ENCODE data around the gene QRICH2. TPM values are rescaled to one million over a fixed set of nuclear protein-coding genes. Genes with fewer than 3 reads are reported as not detected.
A peak's percentile ranks its signal among the peaks of the same experiment; 100 is the strongest.
"Not testable (repeated sequence)": the region's sequence is repeated elsewhere in the genome, so short reads cannot be mapped to it uniquely, and the experiment has no call there.

Gene QRICH2
- total and polyA plus RNA-seq, 2 donors = 2.4 to 3.2 TPM

DNA sequence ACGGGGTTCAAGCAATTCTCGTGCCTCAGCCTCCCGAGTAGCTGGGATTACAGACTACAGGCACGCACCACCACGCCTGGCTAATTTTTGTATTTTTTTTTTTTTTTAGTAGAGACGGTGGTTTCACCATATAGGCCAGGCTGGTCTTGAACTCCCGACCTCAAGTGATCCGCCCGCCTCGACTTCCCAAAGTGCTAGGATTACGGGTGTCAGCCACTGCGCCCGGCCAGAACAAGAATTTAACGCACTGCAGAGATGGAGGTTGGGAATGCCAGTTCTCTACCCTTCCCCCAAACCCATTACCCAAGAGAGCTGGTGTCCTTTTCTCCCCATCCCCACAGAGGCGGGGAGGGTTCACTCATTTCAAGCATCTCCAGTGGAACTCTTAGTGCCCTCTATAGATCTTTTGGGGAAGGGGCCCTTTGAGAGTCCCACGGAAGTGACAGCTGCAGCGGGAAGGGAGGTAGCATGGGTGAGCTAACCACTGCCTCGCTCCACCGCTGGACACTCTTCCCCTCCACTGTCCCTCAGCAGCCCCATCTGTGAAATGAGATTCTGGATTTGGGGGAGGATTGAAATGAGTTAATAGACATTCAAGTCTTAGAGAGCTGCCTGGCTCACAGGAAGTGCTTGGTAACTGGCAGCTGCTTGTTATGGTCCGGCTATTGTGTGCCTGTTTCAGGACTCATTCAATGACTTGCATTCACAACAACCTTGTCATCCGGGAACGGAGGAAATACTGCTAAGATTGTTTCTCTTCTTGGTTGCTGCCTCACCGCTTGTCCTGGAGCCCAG lies 46.5 kb downstream of the QRICH2 start:
- DNase-seq (ENCODE audit: extremely low spot score) = no peak
- WGBS = 81% methylated on average over 23 of the region's 23 CpGs
- no peaks in the 10 kb centered on the region for H3K36me3 ChIP-seq (ENCODE audit: insufficient read depth)

GRCh38 chr17:76260669-76261068 lies 47.4 kb downstream of the QRICH2 start:
- Histone ChIP-seq H3K4me3 (ENCODE audit: low read depth, low read length) (no peak overlapping the region), H3K4me1 (ENCODE audit: insufficient read depth) (no peaks in the 10 kb centered on the region), H3K27ac (ENCODE audit: low read depth) (no peak overlapping the region), H3K36me3 (ENCODE audit: insufficient read depth) (no peaks in the 10 kb centered on the region)
- no peak for DNase-seq (ENCODE audit: extremely low spot score)
- 71% methylated on average over 5 of the region's 5 CpGs for WGBS

More for the DNA sequence above, 46.5 kb downstream of the QRICH2 start:
- no peaks in the 10 kb centered on the region for H3K4me1 ChIP-seq (ENCODE audit: insufficient read depth)
- H3K27ac ChIP-seq (ENCODE audit: low read depth) = no peak overlapping the region
- H3K4me3 ChIP-seq (ENCODE audit: low read depth, low read length) = no peak overlapping the region

DNA sequence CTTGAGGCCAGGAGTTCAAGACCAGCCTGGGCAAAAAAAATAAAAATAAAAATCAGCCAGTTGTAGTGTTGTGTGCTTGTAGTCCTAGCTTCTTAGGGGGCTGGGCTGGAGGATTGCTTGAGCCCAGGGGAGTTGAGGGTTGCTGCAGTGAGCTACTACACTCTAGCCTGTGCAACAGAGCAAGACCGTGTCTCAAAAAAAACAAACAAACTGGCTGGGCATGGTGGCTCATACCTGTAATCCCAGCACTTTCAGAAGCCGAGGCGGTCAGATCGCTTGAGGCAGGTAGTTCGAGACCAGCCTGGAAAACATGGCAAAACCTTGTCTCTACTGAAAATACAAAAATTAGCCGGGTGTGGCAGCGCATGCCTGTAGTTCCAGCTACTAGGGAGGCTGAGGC lies 47.9 kb downstream of the QRICH2 start:
- Histone ChIP-seq H3K4me1 (ENCODE audit: insufficient read depth) (no peaks in the 10 kb centered on the region), H3K36me3 (ENCODE audit: insufficient read depth) (no peaks in the 10 kb centered on the region), H3K27ac (ENCODE audit: low read depth) (no peak overlapping the region), H3K4me3 (ENCODE audit: low read depth, low read length) (no peak overlapping the region)
- WGBS = 86% methylated on average over 7 of the region's 7 CpGs
- DNase-seq (ENCODE audit: extremely low spot score) = no peak

DNA sequence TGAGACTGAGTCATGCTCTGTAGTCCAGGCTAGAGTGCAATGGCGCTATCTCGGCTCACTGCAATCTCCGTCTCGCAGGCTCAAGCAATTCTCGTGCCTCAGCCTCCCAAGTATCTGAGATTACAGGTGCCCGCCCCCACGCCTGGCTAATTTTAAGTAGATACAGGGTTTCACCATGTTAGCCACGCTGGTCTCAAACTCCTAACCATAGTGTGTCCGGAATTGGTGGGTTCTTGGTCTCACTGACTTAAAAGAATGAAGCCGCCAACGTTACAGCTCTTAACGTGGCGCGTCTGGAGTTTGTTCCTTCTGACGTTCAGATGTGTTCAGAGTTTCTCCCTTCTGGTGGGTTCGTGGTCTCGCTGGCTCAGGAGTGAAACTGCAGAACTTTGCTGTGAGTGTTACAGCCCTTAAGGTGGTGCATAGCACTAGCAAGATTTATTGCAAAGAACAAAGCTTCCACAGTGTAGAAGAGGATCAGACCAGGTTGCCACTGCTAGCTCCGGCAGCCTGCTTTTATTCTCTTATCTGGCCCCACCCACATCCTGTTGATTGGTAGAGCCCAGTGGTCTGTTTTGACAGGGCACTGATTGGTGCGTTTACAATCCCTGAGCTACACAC lies 51.5 kb downstream of the QRICH2 start:
- H3K4me1 ChIP-seq (ENCODE audit: insufficient read depth); DNase-seq (ENCODE audit: extremely low spot score); H3K36me3 ChIP-seq (ENCODE audit: insufficient read depth); H3K4me3 ChIP-seq (ENCODE audit: low read depth, low read length); H3K27ac ChIP-seq (ENCODE audit: low read depth): not testable (repeated sequence)
- WGBS = 81% methylated on average over 19 of the region's 19 CpGs

- no peaks in the 10 kb centered on the region for H3K36me3 ChIP-seq (ENCODE audit: insufficient read depth)
- H3K4me3 ChIP-seq (ENCODE audit: low read depth, low read length) = no peak overlapping the region
- H3K27ac ChIP-seq (ENCODE audit: low read depth) = no peak overlapping the region
- no peaks in the 10 kb centered on the region for H3K4me1 ChIP-seq (ENCODE audit: insufficient read depth)
- WGBS = 67% methylated on average over 6 of the region's 6 CpGs
- no peak for DNase-seq (ENCODE audit: extremely low spot score)
These were observed 52.2 kb downstream of the QRICH2 start for GRCh38 chr17:76255801-76256429.

DNA sequence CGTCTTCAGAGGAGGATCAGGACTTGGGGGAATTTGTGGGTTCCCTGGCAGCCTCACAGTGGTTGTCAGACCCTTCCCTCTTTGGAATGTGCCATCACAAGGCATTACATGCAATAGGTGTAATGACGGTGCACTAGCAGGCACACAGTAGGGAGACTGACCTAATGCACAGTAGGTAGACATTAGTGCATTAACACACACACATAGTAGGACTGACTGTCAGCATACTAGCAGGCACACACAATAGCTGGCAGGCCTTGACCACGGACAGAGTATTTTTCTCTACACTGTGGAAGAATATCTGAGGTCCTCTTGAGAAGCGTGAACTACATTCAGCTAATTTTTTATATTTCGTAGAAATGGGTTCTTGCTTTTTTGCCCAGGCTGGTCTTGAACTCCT lies 53.8 kb downstream of the QRICH2 start:
- Histone ChIP-seq H3K4me1 (ENCODE audit: insufficient read depth) (no peaks in the 10 kb centered on the region), H3K27ac (ENCODE audit: low read depth) (no peak overlapping the region), H3K4me3 (ENCODE audit: low read depth, low read length) (no peak overlapping the region), H3K36me3 (ENCODE audit: insufficient read depth) (no peaks in the 10 kb centered on the region)
- no peak for DNase-seq (ENCODE audit: extremely low spot score)
- WGBS = 81% methylated on average over 5 of the region's 5 CpGs

DNA sequence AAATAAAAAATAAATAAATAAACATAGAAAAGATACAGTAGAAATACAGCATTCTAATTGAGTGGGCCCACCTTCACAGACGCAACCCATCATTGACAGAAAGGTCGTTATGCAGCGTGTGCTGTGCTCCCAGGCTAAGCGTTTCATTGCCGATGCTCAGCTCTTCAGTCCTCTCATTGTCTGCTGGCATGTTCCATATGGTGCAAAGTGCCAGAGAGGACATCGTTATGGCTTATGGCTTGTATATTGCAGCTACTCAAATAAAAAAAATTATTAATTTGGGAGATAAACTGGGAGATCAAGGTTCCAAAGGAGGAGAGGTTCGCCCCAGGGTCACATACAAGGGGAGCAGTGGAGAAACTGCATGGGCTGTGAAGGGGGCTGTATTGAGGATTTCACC lies 54.2 kb downstream of the QRICH2 start:
- H3K27ac ChIP-seq (ENCODE audit: low read depth) = no peak overlapping the region
- DNase-seq (ENCODE audit: extremely low spot score) = no peak
- no peaks in the 10 kb centered on the region for H3K4me1 ChIP-seq (ENCODE audit: insufficient read depth)
- no peaks in the 10 kb centered on the region for H3K36me3 ChIP-seq (ENCODE audit: insufficient read depth)
- 75% methylated on average over 7 of the region's 7 CpGs for WGBS
- no peak overlapping the region for H3K4me3 ChIP-seq (ENCODE audit: low read depth, low read length)

DNA sequence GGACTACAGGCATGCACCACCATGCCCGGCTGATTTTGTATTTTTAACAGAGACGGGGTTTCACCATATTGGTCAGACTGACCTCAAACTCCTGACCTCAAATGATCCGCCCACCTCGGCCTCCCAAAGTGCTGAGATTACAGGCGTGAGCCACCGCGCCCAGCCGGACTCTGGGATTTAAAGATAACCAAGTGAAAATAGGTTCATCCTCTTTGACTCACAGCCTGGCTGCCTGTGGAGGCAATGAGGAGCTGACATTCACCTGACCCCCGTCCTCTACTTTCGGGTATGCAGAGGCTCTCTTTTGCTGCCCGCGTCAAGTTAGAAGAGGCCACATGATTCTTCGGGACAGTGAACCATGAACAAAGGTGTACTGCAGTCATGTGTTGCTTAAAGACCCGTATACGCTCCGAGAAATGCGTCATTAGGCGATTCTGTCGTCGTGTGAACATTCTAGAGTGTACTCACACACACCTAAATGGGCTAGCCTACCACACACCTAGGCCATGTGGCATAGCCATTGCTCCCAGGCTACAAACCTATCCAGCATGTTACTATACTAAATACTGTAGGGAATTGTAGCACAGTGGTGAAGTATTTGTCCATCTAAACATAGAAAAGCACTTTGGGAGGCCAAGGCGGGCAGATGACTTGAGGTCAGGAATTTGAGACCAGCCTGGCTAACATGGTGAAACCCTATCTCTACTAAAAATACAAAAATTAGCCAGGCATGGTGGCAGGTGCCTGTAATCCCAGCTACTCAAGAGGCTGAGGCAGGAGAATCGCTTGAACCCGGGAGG lies 54.9 kb downstream of the QRICH2 start:
- WGBS = 89% methylated on average over 23 of the region's 23 CpGs
- H3K27ac ChIP-seq (ENCODE audit: low read depth); H3K4me3 ChIP-seq (ENCODE audit: low read depth, low read length); H3K4me1 ChIP-seq (ENCODE audit: insufficient read depth); DNase-seq (ENCODE audit: extremely low spot score); H3K36me3 ChIP-seq (ENCODE audit: insufficient read depth): not testable (repeated sequence)

GRCh38 chr17:76252040-76252954 lies 55.8 kb downstream of the QRICH2 start:
- Histone ChIP-seq H3K36me3 (ENCODE audit: insufficient read depth) (no peaks in the 10 kb centered on the region), H3K27ac (ENCODE audit: low read depth) (peak overlapping the region; percentile 11), H3K4me1 (ENCODE audit: insufficient read depth) (no peaks in the 10 kb centered on the region), H3K4me3 (ENCODE audit: low read depth, low read length) (no peak overlapping the region)
- DNase-seq (ENCODE audit: extremely low spot score) = no peak
- 50% methylated on average over 11 of the region's 11 CpGs for WGBS

DNA sequence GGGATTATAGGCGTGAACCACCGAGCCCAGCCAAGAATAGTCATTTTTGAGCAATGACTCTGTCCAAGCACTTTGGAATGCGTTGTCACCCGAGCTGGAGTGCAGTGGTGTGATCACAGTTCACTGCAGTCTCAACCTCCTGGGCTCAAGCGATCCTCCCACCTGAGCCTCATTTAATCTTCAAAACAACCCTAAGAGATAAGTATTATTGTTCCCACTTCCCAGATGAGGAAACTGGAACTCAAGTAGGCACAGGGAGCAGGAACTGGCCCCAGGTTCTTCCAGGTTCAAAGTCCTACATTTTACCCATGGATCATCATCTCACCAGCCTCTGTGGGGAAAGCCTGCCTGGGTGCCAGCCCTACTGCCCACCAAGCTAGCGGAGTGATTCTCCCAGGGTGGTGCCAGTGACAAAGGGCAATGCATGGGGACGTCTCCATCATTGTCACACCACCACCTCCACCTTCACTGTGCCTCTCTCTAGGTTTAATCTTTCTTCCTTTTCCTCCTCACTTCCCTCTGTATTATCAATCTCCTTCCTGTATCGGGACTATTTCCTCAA lies 56.5 kb downstream of the QRICH2 start:
- no peak for DNase-seq (ENCODE audit: extremely low spot score)
- Histone ChIP-seq H3K27ac (ENCODE audit: low read depth) (peak overlapping the region; percentile 11), H3K36me3 (ENCODE audit: insufficient read depth) (no peaks in the 10 kb centered on the region), H3K4me1 (ENCODE audit: insufficient read depth) (no peaks in the 10 kb centered on the region), H3K4me3 (ENCODE audit: low read depth, low read length) (no peak overlapping the region)
- 83% methylated on average over 8 of the region's 8 CpGs for WGBS

DNA sequence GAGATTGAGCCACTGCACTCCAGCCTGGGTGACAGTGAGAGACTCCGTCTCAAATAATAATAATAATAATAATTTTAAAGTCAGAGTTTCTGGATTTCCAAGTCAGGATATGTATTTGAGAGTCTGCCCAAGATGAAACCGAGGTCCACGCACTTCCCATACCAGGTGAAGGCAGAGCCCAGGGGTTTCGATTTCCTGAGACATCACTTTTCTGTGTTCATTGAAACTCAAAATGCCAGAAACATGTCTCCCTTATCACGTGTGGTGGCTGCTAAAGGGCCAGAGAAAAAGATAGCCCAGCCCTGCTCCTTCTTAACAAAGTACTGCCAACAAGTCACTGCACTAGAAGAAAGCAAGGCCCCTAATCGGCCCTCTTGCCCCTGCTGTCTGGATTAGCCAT lies 57.9 kb downstream of the QRICH2 start:
- Histone ChIP-seq H3K4me3 (ENCODE audit: low read depth, low read length) (no peak overlapping the region), H3K36me3 (ENCODE audit: insufficient read depth) (no peaks in the 10 kb centered on the region), H3K27ac (ENCODE audit: low read depth) (no peak overlapping the region), H3K4me1 (ENCODE audit: insufficient read depth) (no peaks in the 10 kb centered on the region)
- 81% methylated on average over 6 of the region's 6 CpGs for WGBS
- DNase-seq (ENCODE audit: extremely low spot score) = no peak

DNA sequence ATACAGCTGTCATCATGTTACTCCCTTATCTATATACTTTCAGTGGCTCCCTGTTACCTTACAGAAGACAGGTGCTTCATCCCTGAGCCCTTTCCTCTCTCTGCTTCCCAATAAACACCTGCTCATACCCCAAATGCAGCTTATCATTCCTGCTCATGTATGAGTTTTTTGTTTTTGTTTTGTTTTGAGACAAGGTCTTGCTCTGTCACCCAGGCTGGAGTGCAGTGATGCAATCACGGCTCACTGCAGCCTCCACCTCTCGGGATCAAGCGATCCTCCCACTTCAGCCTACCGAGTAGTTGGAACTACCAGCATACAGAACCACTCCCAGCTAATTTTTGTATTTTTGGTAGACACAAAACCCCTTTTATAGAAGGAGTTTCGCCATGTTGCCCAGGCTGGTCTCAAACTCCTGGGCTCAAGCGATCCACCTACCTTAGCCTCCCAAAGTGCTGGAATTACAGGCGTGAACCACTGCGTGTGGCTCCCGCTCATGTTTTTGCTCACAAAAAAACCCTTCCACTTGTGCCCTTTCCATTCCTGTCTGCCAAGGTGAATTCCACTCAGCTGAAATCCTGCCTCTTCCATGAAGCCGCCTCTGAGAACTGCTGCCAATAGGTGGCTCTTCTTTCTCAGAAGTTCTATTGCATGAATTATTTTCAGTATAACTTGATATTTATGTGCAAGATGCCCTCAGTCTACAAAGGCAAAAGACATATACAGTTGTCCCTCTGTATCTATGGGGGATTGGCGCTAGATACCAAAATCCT lies 59.9 kb downstream of the QRICH2 start:
- H3K4me3 ChIP-seq (ENCODE audit: low read depth, low read length) = no peak overlapping the region
- 74% methylated on average over 11 of the region's 11 CpGs for WGBS
- H3K4me1 ChIP-seq (ENCODE audit: insufficient read depth) = no peaks in the 10 kb centered on the region
- DNase-seq (ENCODE audit: extremely low spot score) = no peak
- no peak overlapping the region for H3K27ac ChIP-seq (ENCODE audit: low read depth)
- H3K36me3 ChIP-seq (ENCODE audit: insufficient read depth) = no peaks in the 10 kb centered on the region

Measured in urinary bladder (tissue), 4 donors.